ENCODE measurements around the gene NEAT1.

The NEAT1 gene

GRCh38 chr11:65487467-65488272 is 65.1 kb downstream of the NEAT1 start:
- peak; percentile 100 for DNase-seq

- DNase-seq: no peak
Observed at GRCh38 chr11:65488273-65489034, 65.9 kb downstream of the NEAT1 start.

- no peak for DNase-seq
Observed at GRCh38 chr11:65489035-65489705, 66.6 kb downstream of the NEAT1 start.

GRCh38 chr11:65489706-65490320 is 67.2 kb downstream of the NEAT1 start:
- DNase-seq: peak; percentile 66

- DNase-seq: peak; percentile 52
Observed at GRCh38 chr11:65491163-65491465, 68.5 kb downstream of the NEAT1 start.

- DNase-seq: peak; percentile 100
Observed at GRCh38 chr11:65491614-65492386, 69.2 kb downstream of the NEAT1 start.

- DNase-seq: no peak
Observed at GRCh38 chr11:65492387-65492636, 69.7 kb downstream of the NEAT1 start.

- DNase-seq: peak; percentile 79
Observed at GRCh38 chr11:65492637-65493366, 70.2 kb downstream of the NEAT1 start.

GRCh38 chr11:65493367-65494176 is 71.0 kb downstream of the NEAT1 start:
- DNase-seq: peak; percentile 53
